ENCODE measurements around the gene GRIK2.

The GRIK2 gene

DNA sequence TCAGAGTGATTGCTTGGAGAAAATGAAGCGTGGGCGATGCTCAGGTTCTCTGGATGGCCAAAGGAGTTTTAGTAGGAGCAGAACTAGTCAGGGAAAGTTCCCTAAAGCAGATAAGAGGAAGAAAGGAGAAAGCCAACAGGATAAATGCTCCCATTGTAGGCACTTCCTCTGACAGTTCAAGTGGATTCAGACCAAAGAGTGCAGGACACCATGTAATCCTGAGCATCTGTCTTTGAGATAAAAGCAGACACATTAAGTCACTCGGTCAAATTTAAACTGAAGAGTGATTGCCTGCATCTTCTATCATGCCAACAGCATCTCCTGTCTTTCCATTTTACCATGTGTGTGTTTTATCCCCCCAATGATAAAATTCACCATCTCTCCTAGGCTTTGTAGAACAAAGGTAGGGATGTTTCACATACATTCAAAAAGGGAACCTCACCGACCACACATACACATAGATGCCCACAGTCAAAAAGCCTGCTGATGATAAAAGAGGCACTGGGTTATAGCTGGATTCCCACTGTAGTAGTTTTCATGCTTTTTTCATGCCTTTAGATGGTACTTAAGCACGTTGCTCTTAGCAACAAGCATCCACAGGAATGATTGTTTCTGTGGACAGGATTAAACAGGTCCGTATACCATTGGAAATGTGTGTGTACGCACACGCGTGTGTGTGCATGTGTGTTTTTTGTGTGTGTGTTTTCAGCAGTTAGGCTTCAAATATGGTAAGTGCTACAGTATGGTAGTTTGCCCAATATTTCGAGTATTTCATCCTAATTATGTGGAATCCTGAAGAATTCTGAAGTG, 7.0 kb downstream of the GRIK2 start:
- no peak for DNase-seq (ENCODE audit: low read depth)

DNA sequence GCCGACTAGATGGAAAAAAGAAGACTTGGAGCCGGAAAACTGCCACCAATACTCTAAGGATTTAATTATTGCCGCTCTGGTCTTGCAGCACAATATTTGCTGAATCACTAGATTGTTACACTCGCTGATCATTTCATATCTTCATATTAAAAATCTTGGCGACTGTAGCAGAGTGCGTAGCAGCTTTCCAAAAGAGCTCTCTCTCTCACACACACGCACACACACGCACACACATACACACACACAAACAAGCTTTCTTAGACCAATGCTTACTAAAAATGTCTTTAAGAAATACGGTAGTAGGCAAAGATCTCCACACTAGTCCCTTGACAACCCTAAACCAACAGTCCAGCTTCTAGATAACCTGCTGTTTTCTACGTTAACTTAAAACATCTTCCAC, 7.7 kb downstream of the GRIK2 start:
- no peak for DNase-seq (ENCODE audit: low read depth)

DNA sequence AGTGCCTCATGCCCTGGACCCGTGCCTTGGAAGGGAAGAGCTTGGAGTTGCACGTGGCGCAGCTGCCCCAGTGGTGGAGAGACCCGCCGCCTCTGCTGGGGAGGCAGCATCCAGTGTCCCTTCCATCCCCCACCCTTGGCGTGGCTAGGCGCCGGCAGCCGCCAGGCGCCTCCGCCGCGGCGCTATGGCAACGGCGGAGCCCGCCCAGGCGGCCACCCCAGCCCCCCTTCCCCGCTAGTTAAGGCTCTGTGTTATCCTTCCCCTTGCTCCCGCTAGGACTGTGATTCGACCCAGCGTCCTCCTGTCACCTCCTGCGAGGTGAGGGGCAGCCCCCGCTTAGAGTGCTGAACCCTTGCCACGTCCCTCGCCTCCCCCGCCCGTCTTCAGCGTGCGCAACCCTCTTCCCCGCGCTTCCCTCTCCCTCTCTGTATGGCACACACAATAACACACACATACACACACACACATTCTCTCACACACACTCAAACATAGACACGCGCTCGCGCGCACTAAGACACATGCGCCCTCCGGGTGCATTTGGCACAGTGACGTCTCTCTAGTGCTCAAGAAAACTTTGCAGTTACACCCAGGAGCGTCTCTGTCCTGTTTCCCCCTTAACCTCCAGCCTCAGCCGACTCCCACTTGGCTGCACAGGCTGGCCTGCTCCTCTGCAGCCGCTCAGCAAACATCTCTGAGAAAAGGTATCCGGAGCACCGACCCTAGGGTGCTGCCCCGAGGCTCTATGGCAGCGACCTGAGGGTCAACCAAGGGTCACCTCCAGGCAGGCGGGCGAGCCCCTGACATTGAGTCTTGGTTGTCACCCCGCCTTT, 8.5 kb downstream of the GRIK2 start:
- no peak for DNase-seq (ENCODE audit: low read depth)

DNA sequence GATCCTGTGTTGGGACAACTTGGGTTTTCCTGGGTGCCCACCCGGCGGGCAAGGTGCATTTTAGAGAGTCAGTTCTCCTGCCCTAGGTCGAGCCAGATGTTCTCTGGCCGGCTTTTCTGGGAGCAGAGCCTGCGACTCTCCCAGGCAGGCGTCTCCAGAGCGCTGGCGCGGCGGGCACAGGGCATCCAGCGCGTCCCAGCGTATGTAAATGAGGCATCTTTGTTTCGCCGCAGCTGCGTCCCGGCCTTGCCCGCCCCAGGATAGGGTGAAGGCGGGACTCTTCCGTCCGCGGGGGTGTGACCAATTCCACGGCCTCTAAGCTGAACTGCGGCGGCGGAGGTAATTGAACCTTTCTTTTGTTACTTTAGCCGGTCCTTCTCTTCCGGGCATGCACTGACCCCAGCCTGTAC, 9.1 kb downstream of the GRIK2 start:
- DNase-seq (ENCODE audit: low read depth), result no peak

DNA sequence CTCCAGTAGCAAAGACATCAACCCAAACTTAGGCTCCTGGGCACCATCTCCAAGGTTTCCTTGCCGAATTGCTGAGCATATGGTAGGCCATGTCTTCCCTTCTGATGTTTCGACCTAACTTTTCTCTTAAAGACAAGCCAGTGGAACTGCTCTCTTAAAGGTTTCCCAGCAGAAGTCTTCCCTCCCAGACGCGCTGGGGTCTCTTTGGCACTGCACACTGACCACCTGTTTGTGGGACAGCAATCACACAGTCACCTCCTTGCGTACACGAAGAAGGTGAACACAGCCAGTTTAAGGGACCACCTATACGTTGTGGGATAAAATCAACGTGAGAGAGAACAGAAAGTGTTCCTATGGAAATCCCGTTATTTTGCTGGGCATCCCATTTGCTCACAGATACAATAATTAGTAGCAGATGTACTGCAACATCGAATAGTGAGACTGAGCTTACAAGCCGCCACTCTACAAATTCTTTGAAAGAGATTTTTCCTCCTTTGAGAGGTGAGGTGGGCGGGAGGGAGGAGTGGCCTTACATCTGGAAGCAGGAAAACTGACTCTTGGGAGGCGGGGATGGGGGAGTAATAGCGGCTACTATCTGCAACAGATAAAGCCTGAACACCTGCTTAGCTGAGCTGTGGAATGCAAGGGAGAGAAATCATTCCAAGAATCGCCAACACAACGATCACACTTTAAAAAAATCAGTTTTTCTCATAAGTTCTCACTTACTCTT, 9.9 kb downstream of the GRIK2 start:
- no peak for DNase-seq (ENCODE audit: low read depth)

- no peak for DNase-seq (ENCODE audit: low read depth)
Observed at GRCh38 chr6:101404775-101405174, 11.3 kb downstream of the GRIK2 start.

GRCh38 chr6:101413773-101414172, 20.3 kb downstream of the GRIK2 start:
- DNase-seq (ENCODE audit: low read depth), result no peak

GRCh38 chr6:101417900-101418299, 24.4 kb downstream of the GRIK2 start:
- DNase-seq (ENCODE audit: low read depth), result no peak

DNA sequence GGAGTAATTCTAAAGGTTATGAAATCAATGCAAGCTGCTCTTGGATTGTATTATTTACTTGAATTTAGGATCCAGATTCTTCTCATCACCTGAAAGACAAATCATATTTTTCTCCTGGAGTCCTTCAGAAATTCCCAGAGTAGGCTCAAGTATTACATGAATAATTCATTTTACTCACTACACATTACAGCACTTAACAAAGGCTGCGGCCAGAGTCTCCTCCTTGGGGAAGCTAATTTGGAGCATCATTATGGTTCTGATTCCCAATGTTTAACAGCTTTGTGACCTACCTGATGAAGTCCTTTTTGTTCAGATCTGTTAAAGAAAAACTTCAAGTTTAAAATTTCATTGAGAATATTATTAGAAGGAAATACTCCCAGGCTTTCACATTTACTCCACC, 28.7 kb downstream of the GRIK2 start:
- no peak for DNase-seq (ENCODE audit: low read depth)

GRCh38 chr6:101422811-101423210, 29.3 kb downstream of the GRIK2 start:
- DNase-seq (ENCODE audit: low read depth), result no peak

DNA sequence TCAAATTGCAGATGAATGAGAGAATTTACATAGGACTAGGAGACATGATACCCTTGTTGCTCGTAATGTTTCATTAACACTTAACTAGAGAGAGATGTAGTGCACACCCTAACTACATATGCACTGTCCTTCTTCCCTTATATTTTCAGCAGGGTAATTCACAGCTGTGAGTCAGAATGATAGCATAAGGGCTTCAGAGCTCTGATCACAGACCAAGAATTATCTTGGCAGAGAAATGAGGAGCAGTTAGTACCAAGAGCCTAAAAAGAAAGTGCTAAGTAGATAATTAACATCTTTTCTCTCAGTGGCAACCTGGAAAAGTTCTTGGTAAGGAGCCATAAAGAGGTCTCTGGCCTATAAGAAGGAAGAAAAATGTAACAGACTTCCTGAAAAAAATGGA, 35.8 kb downstream of the GRIK2 start:
- no peak for DNase-seq (ENCODE audit: low read depth)

- no peak for DNase-seq (ENCODE audit: low read depth)
Observed at GRCh38 chr6:101429845-101430244, 36.3 kb downstream of the GRIK2 start.

GRCh38 chr6:101433141-101433540, 39.6 kb downstream of the GRIK2 start:
- DNase-seq (ENCODE audit: low read depth), result no peak

GRCh38 chr6:101434601-101435000, 41.1 kb downstream of the GRIK2 start:
- no peak for DNase-seq (ENCODE audit: low read depth)

DNA sequence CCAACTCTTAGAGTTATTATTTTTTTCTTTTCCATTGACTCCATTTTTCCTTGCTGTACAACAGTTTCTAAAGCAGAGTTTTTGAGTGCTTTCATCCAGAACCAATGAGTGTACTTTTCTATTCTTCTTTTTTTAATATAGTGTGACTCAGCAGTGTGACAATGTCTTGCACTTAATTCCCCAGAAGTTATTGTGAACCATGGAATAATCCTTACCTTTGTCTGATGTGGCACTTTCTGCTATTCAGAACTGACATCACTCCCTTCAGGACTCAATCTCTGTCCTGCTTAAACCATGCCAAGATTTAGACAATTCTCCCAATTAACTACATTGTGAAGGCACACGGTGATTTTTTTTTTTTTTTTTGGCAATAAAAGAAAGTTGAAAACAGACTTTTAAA, 41.5 kb downstream of the GRIK2 start:
- no peak for DNase-seq (ENCODE audit: low read depth)

- no peak for DNase-seq (ENCODE audit: low read depth)
Observed at GRCh38 chr6:101439790-101440189, 46.3 kb downstream of the GRIK2 start.

DNA sequence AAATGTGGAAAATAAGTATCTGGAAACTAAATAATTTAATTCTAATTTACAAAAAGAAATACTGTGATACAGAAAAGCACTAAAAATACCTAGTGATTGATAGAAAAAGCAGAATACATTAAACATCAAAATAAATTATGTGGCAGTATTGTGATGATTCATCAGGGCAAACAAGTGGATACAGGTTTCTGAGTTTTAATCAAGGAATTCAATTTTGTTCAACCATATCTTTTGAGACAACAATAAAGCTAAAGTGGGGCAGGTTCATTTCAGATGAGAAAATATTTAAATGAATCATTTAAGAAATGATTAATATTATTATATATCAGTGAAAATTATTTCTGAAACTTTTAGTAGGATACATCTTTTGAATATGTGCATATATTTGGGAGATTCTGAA, 49.8 kb downstream of the GRIK2 start:
- DNase-seq (ENCODE audit: low read depth), result no peak

GRCh38 chr6:101444717-101445116, 51.2 kb downstream of the GRIK2 start:
- DNase-seq (ENCODE audit: low read depth), result no peak

GRCh38 chr6:101445527-101445926, 52.0 kb downstream of the GRIK2 start:
- DNase-seq (ENCODE audit: low read depth), result no peak

DNA sequence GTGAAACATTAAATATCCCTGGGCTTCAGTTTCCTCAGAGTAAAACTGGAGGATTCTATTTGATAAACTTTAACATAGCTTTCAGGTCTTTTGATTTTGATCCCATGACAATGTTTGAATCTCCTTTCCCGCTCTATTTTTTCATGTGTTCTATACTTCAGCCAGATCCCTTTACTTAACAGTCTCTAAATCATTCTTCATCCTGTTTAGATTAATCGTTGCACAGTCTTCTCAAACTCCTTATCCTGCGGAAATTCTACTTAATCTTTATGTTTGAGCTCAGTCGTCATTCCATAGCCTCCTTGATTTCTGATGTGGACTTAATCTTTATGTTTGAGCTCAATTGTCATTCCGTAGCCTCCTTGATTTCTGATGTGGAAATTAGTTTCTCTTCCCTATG, 57.4 kb downstream of the GRIK2 start:
- no peak for DNase-seq (ENCODE audit: low read depth)

DNA sequence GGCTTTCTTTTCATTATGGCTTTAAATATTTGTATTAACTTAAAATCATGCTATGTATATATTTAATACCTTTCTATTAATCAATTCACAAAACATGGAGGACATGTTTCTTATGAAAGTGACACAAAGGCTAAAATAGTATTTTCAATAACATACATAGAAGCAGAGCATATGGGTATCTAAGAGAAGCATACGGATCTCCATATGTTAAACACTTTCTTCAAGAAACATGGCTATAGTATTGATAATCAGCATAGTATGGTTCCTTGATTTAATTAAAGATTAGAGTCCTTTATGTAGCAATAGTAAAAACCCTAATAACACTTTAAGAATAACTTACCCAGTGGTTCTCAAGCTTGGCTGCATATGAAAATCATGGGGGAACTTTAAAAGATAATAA, 58.5 kb downstream of the GRIK2 start:
- DNase-seq (ENCODE audit: low read depth), result no peak

- DNase-seq (ENCODE audit: low read depth), result no peak
Observed at GRCh38 chr6:101453221-101453620, 59.7 kb downstream of the GRIK2 start.
